GM10847 (cell line): Measurements from ENCODE around the gene PCP2.

Experiments
- POLR2A ChIP-seq: IDR thresholded peaks from 2 replicates; pipeline ENCODE4 v1.6.1; 2011; ENCODE audit not compliant: insufficient read length; ENCODE audit errors: extremely low read depth

Gene PCP2

DNA sequence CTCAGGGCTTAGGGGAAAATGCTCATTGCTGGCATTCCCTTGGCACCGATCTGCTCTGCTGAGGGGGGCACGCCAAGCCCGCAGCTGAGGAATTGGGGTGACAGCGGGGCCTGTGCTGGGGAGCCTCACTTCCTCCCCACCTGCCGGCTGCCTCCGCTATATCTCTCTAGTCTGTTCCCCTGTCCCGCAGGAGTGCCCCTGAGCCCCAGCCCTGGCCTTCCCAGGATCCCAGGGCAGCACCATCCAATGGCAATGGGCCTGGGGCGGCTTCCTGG, 12.8 kb upstream of the PCP2 start:
- no peak for TF ChIP-seq POLR2A

DNA sequence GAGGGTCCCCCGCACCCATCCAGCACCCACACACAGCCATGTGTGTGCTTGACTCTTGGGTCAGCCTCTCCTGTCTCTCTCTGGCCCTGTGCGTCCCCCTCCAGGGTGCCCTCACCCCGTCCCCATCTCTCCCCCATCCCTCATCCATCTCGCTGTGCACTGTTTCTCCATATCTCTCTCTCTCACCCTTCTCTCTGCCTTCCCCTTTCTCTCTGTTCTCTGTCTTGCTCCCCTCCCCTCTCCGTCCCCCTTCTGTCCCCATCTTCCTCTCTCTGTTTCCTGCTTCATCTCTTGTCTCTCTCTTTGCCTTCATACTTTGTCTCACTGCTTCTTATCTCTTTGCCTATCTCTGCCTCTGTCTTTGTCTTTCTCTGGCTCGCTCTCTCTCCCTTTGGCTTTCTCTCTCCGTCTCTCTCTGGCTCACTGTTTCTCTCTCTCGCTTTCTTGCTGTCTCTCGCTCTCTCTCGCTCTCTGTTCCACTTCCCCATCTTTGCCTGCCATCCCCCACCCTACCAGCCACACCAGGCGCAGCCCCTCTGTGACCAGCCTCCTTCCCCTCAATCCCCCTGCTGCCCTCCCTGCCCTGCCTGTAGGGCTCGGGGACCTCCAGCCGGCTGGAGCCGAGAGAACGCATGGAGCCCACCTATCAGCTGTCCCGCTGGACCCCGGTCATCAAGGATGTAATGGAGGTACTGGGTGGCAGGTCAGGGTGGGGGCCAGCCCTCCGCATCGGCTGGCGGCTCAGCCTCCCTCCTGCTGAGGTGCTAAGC, 12.3 kb upstream of the PCP2 start:
- TF ChIP-seq POLR2A, result no peak

DNA sequence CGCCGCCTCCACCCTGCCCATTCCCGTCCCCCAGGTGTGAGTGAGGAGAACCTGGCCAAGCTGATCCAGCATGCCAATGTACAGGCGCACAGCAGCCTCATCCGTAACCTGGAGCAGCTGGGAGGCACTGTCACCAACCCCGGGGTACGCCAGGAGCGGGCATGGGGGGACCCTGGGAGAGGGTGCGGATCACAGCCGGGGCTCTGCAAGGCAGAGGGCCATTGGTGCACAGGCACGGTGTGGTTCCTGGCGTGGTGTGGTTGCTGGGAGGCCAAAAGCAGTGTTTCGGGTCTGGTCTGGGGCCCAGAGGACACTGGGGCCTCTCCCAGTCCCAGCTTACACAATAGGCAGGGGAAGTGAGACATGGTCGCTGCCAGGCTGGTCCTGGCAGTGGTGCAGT, 11.6 kb upstream of the PCP2 start:
- no peak for TF ChIP-seq POLR2A

DNA sequence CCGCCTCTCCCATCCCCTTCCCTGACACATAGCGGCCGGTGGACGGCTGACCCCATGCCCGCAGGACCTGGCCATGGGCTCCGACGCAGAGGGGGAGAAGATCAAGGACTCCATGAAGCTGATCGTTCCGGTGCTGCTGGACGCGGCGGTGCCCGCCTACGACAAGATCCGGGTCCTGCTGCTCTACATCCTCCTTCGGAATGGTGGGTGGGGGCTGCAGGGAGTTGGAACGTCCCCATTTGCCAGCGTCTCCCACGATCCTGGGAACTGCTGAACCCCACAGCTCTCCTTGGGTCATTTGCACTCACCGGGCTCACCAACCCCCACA, 11.0 kb upstream of the PCP2 start:
- no peak for TF ChIP-seq POLR2A

DNA sequence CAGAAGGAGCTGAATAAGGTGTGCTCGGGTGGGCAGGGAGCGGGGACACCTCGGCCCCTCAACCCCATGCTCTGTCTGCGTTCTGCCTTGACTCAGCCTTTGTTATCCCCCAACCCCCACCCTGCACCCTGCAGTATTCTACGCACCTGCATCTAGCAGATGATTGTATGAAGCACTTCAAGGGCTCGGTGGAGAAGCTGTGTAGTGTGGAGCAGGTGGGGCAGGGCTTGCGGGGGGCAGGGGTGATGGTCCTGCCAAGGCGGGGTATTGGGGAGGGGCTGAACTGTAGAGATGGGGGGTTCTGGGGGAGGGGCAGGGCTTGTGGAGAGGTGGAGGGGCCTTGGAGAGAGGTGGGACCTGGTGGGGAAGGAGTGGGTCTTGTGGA, 9.5 kb upstream of the PCP2 start:
- no peak for TF ChIP-seq POLR2A

DNA sequence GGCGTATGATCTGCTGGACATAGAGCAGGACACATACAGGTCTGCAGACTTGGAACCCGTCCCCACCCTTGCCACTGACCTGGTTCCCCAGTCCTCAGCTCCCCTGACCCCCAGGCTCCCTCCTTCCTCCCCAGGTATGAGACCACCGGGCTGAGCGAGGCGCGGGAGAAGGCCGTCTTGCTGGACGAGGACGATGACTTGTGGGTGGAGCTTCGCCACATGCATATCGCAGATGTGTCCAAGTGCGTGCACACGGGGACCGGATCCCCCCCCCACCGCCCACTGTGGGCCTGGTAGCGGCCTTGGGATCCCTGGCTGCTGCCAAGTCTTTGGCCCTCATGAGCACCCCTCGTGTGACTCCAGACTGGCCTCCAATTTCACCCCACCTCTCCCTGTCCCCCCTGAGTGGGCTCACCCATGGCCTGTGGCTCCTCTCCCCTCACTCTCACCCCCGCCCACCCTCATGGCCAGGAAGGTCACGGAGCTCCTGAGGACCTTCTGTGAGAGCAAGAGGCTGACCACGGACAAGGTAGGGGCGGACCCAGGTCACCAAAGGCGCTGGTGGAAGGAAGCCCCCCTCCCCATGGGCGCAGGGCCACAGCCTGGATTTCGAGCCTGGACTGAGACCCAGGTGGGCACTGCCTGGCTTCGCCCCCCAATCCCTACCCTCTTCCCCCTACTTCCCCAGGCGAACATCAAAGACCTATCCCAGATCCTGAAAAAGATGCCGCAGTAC, 8.9 kb upstream of the PCP2 start:
- no peak for TF ChIP-seq POLR2A

DNA sequence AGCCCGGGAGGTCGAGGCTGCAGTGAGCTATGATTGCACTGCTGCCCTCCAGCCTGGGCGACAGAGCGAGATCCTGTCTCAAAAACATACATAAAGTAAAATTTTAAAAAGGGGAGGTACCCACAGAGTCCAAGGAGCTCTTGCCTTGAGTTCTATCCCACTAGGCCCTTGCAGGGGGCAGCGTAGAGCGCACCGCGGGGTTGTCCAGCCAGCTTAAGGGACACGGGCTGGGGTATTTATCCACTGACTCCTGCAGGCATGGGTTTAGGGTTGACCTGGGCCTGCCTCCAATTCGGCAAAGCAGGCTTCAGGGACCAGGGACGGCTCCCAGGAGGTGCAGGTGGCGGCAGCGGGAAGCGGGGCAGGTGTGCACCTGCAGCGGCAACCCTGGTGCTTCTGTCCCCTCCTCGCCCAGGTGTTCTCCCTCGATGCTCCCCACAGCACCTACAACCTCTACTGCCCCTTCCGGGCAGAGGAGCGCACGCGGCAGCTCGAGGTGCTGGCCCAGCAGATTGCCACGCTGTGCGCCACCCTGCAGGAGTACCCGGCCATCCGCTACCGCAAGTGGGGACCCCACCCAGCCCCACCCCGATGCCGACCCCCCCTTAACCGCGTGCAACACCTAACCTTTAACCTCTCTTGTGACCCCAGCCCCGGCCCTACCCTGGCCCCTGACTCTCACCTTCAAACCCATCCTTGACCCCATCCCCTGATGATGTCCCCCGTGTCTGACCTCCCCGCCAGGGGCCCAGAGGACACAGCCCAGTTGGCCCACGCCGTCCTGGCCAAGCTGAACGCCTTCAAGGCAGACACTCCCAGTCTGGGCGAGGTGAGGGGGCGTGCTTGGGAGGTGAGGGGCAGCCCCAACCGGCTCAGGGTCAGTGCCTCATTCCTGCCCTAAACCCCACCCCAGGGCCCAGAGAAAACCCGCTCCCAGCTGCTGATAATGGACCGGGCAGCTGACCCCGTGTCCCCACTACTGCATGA, 8.1 kb upstream of the PCP2 start:
- TF ChIP-seq POLR2A, result no peak

DNA sequence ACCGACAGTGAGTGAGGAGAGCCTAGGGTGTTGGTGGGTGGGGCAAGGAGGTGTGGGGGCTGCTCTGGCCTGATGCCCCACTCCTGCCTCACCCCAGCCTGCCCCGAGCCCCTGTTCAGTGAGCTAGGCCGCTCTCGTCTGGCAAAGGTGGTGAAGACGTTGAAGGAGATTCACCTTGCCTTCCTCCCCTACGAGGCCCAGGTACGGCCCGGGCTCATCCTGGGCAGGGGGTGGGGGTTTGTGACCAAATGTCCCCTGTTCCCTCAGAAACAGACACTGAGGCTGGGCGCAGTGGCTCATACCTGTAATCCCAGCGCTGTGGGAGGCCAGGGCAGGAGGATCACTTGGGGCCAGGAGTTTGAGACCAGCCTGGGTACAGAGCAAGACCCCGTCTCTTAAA, 7.3 kb upstream of the PCP2 start:
- TF ChIP-seq POLR2A, result no peak

DNA sequence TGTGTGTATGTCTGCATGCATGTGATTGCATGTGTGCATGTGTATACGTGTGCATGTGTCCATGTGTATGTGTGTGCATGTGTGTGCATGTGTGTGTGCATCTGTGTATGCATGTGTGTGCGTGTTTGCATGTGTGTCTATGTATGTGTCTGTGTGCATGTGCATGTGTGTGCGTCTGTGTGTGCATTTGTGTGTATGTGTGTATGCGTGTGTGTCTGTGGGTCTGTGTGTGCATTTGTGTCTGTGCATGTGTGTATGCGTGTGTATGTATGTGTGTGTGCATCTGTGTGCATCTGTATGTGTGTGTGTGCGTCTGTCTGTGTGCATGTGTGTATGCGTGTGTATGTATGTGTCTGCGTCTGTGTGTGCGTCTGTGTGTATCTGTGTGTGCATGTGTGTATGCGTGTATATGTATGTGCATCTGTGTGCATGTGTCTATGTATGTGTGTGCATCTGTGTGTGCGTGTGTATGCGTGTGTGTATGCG, 6.4 kb upstream of the PCP2 start:
- no peak for TF ChIP-seq POLR2A

DNA sequence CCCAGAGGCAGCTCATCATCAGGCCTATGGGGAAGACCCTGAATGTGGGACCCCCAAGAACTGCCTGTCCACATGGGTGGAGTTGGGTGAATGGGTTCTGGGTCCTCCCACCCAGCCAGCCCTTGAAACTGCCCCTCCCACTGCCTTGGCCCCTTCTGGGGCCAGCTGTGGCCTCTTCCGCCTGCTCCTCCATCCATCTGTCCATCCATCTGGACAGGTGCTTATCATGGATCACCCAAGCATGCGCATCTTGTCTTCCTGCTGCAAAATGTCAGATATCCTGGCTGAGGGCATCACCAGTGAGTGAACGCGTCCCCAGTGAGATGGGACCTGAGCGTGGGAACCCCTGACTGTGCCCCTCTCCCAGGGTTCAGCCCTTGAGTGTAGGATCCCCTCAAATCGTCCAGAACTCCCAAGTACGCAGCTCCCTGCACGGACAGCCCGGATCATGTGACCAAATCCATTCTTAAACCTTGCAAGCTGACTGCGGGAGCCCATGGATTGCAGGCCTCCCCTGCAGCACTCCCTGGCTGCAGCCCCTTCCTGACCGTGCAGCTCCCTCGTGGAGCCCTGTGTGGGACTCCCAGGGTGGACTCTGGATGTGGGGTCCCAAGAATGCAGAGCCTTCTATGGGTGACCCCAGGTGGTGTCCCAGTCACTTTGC, 5.4 kb upstream of the PCP2 start:
- TF ChIP-seq POLR2A, result no peak

DNA sequence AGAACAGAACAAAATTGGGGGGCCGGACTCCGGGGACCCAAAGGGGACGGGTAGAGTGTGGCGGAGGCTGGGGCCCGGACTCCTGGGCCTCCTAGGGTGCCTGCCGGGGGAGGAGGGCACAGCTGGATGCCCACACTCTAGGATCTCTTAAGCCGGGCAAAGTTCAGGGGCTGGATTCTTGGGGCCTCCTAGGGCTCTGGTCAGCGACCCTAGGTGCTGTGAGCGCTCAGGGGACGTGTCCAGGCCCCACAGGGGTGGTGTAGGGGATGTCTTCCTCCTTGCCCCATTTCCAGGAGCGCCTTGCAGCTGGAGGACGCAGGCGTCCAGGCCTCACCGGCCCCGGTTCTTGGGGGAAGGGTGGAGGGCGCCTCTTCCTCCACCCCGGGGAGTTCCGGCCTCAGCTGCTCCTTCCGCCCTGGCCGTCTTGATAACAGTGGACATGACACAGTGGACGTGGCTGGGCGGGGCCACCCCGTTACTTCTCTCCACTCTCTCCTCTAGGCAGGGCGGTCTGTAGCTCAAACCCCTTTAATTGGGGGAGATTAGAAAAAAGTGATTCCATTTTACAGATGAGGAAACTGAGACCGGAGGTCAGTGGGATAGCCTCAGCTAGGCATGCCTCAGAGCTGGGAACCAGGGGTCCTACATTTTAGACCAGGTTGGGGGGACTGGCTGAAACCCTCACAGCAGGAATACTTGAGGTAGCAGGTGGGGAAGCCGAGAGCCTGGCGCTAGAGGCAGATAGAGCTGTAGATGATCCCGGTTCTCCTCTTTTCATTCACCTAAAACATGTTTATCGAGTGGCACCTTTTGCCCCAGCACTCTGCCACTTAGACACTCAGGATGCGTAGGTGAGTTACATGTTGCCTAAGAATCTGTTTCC, 4.1 kb upstream of the PCP2 start:
- TF ChIP-seq POLR2A, result no peak

DNA sequence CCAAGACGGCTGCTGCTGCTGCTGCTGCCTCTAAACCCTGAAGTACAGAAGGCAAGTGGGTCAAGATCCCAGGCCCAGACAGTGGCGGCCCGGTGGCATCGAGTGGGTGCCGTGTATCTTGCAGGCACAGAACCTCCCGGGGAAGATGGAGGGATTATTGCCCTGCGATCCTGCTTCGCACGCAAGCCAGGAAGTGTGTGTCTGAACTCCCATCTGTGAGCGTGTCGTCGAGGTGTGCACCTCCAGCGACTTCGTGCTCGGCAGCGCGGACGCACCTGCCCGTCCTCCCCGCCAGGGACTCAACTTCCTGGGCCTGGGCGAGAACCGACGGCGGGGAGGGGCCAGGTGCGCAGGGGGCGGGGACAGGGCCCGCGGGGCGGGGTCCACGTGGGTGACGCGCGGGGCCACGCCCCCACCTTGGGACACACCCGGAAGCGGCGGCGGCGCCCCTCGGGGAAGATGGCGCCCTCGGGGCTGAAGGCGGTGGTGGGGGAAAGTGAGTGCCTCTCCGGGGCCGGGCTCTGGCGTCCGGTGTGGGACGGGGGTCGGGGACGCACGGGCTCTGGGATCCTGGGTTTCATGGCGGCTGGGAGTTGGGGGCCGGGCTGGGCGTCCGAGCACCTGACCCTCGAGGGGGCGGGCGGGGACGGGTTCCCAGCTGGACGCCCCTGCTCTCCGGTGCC, 3.3 kb upstream of the PCP2 start, which contains the start of gene STXBP2:
STXBP2 (plus strand) TSS at position 420 of the 683 bp plus-strand sequence; CDS start at position 460, 40 bp downstream.
- TF ChIP-seq POLR2A, result peak; percentile 87

DNA sequence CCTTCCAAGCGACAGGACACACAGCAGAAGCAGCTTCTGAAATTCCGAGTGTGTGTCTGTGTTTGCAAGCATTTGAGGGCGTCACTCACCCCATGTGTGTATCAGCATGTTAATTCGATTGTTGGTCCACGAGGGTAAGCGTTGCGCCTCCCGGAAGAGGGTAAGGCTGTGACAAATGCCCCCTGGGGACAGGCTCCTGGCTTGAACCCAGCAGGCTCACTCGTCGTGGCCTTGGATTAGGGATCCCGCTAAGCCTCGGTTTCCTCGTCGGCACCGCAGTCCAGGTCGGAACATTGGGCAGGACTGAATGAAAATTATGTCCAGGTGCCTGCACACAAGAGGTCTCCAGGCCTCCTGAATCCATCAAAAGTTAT, 2.8 kb upstream of the PCP2 start:
- no peak for TF ChIP-seq POLR2A

DNA sequence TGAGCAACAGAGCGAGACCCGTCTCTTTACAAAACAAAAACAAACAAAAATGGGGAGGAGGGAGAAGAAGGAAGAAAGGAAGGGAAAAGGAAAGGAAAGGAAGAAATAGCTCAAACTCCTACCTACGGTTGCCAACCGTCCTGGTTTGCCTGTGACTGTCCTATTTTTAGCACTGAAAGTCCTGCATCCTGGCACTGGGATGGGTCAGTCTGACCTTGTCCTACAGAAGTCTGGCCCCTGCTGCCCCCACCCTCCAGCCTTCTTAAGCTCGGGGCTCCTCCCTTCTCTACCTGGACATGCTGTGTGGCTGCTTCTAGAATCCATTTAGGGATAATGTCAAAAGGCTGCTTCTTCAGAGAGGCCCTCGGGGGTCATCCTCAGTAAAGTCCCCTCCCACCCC, 2.2 kb upstream of the PCP2 start:
- no peak for TF ChIP-seq POLR2A
